Measurements from ENCODE around the gene KRT76.

DNA sequence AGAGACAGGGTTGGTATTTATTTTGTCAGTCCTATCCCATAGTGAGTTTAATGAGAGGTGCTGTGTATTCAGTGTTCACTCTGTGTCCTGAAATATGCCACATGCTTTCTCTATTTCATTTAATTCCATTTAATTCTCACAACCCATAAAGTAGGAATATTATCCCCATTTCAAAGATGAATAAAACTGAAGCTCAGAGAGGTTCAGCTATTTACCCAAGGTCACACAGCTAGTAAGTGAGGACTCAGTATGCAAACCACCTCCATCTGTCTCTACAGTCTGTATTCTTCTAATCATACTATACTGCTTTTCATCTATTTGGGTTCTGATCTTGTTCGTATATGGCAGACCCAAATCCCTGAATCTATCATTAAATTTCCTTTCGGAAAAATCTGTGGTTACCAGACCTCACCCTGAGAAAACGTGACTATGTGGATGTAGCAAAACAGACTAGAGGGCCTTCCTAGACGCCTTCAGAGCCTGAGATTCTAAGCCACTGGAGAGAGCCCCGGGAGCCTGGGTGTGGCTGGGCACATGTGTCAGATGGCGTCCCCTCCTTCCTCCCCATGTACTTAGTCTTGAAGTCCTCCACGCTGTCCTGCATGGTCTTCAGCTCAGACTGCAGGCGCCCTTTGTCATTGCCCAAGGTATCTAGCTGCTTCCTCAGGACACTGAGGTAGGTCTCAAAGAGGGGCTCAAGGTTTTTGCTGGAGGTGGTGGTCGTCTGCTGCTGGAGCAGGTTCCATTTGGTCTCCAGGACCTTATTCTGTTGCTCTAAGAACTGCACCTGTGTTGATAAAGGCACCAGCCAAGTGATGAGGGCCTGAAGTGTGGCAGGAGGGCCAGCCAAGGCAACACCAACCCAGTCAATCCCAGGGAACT, 34.3 kb upstream of the KRT76 start:
- TF ChIP-seq, protein P1, sequence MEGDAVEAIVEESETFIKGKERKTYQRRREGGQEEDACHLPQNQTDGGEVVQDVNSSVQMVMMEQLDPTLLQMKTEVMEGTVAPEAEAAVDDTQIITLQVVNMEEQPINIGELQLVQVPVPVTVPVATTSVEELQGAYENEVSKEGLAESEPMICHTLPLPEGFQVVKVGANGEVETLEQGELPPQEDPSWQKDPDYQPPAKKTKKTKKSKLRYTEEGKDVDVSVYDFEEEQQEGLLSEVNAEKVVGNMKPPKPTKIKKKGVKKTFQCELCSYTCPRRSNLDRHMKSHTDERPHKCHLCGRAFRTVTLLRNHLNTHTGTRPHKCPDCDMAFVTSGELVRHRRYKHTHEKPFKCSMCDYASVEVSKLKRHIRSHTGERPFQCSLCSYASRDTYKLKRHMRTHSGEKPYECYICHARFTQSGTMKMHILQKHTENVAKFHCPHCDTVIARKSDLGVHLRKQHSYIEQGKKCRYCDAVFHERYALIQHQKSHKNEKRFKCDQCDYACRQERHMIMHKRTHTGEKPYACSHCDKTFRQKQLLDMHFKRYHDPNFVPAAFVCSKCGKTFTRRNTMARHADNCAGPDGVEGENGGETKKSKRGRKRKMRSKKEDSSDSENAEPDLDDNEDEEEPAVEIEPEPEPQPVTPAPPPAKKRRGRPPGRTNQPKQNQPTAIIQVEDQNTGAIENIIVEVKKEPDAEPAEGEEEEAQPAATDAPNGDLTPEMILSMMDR (IDR thresholded peaks at IDR 0.05; ENCODE audit: low read depth, low read length): no peak
- TF ChIP-seq POLR2A (IDR thresholded peaks at IDR 0.05; ENCODE audit: extremely low read depth, insufficient read length): no peak
- TF ChIP-seq, protein P2, sequence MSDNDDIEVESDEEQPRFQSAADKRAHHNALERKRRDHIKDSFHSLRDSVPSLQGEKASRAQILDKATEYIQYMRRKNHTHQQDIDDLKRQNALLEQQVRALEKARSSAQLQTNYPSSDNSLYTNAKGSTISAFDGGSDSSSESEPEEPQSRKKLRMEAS (IDR thresholded peaks at IDR 0.05; ENCODE audit: low read depth, low read length): no peak

Measured in NB4 (cell line).